HG03460 (cell line): ENCODE results near the gene PUM1.
"Not testable (repeated sequence)": the region's sequence is repeated elsewhere in the genome, so short reads cannot be mapped to it uniquely, and the experiment has no call there.

Experiments
- ATAC-seq: cut with Tn5 transposase; IDR thresholded peaks from one replicate; pipeline ENCODE4 v1.9.1; 2021; ENCODE audit not compliant: unreplicated experiment

Gene PUM1

GRCh38 chr1:30966690-30967369 lies 98.7 kb downstream of the PUM1 start:
- no peak for ATAC-seq

GRCh38 chr1:30965924-30966599 lies 99.5 kb downstream of the PUM1 start:
- no peak for ATAC-seq

- no peak for ATAC-seq
Measured at GRCh38 chr1:30964706-30965105, 100.8 kb downstream of the PUM1 start.

GRCh38 chr1:30962609-30963508 lies 102.7 kb downstream of the PUM1 start:
- no peak for ATAC-seq

- no peak for ATAC-seq
Measured at GRCh38 chr1:30957560-30958222, 107.8 kb downstream of the PUM1 start.

GRCh38 chr1:30955448-30956015 lies 110.0 kb downstream of the PUM1 start:
- no peak for ATAC-seq

- no peak for ATAC-seq
Measured at GRCh38 chr1:30953685-30954084, 111.8 kb downstream of the PUM1 start.

- no peak for ATAC-seq
Measured at GRCh38 chr1:30952098-30952497, 113.4 kb downstream of the PUM1 start.

GRCh38 chr1:30950700-30951099 lies 114.8 kb downstream of the PUM1 start:
- no peak for ATAC-seq

GRCh38 chr1:30950053-30950452 lies 115.5 kb downstream of the PUM1 start:
- no peak for ATAC-seq

GRCh38 chr1:30949487-30949838 lies 116.1 kb downstream of the PUM1 start:
- ATAC-seq = not testable (repeated sequence)

GRCh38 chr1:30948813-30949486 lies 116.6 kb downstream of the PUM1 start:
- ATAC-seq = not testable (repeated sequence)

GRCh38 chr1:30948278-30948677 lies 117.2 kb downstream of the PUM1 start:
- no peak for ATAC-seq

GRCh38 chr1:30947212-30947611 lies 118.3 kb downstream of the PUM1 start:
- ATAC-seq = no peak

- ATAC-seq = no peak
Measured at GRCh38 chr1:30942326-30942963, 123.1 kb downstream of the PUM1 start.

- ATAC-seq = no peak
Measured at GRCh38 chr1:30940541-30940940, 125.0 kb downstream of the PUM1 start.

GRCh38 chr1:30936541-30937171 lies 128.9 kb downstream of the PUM1 start:
- no peak for ATAC-seq

GRCh38 chr1:30935758-30936157 lies 129.8 kb downstream of the PUM1 start:
- ATAC-seq = not testable (repeated sequence)

- ATAC-seq = no peak
Measured at GRCh38 chr1:30934613-30935012, 130.9 kb downstream of the PUM1 start.
